Motor neuron (in vitro differentiated cells): ENCODE measurements around the gene TMPRSS4. TPM values are rescaled to one million over a fixed set of nuclear protein-coding genes. Genes with fewer than 3 reads are reported as not detected.

ENCODE experiments used
- ATAC-seq, 8 experiments: fragments of 200-7000 bp; cut with Tn5 transposase; replicated peaks in 6 of 8; 2 replicates each; pipeline ENCODE4 v1.8.0; 2021; ENCODE audit warnings: mild to moderate bottlenecking in 8 of 8, moderate library complexity in 8 of 8
- H3K27ac ChIP-seq, 2 donors: fragments of 250-450 bp; sonication (Bioruptor Pico); 2 replicates each; pipeline ENCODE4 v1.9.0; 2021; ENCODE audit warnings: antibody characterized with exemption in 2 of 2, mild to moderate bottlenecking in 2 of 2, moderate library complexity in 1 of 2
- H3K4me1 ChIP-seq, 2 donors: fragments of 250-450 bp; sonication (Bioruptor Pico); replicated peaks in 1 of 2; 2 replicates each; pipeline ENCODE4 v1.6.1; 2021; ENCODE audit warnings: antibody characterized with exemption in 2 of 2, mild to moderate bottlenecking in 2 of 2, moderate library complexity in 1 of 2
- H3K4me3 ChIP-seq, 5 donors: fragments of 250-450 bp; sonication (Bioruptor Pico); 2 replicates each; pipeline ENCODE4 v1.9.0; 2021; ENCODE audit warnings: antibody characterized with exemption in 5 of 5, mild to moderate bottlenecking in 5 of 5, moderate library complexity in 4 of 5
- WGBS, 10 experiments: fragments of 450-650 bp; shearing (Covaris generic); methylation state at CpG; one replicate each; pipeline ENCODE4 v1.0.0; 2022; 5-methylcytosine and 5-hydroxymethylcytosine counted together
- in situ Hi-C, 9 experiments: fragments of 400-800 bp; cut with MboI; loops; one replicate each; pipeline ENCODE4 v1.15.0; 2021; ENCODE audit warnings: low sequenced_read_pairs in 9 of 9, low pct_unique_long_range_greater_than_20kb in 2 of 9; ENCODE audit not compliant: unreplicated experiment in 9 of 9
- total RNA-seq, 8 experiments: library from RNA; unstranded; fragments of 300-600 nt; gene quantifications; 2 replicates each; pipeline versions ENCODE4 v1.2.3 to v1.2.4, GENCODE V29; 2022

The TMPRSS4 gene
- total RNA-seq, 8 experiments from 2014 or later, result 0.13 to 5.2 (median 0.88) TPM; not detected in 1

GRCh38 chr11:118136801-118137200 is 59.9 kb downstream of the TMPRSS4 start:
- peak in 2 of 8 experiments; percentile 48 to 72 for ATAC-seq

DNA sequence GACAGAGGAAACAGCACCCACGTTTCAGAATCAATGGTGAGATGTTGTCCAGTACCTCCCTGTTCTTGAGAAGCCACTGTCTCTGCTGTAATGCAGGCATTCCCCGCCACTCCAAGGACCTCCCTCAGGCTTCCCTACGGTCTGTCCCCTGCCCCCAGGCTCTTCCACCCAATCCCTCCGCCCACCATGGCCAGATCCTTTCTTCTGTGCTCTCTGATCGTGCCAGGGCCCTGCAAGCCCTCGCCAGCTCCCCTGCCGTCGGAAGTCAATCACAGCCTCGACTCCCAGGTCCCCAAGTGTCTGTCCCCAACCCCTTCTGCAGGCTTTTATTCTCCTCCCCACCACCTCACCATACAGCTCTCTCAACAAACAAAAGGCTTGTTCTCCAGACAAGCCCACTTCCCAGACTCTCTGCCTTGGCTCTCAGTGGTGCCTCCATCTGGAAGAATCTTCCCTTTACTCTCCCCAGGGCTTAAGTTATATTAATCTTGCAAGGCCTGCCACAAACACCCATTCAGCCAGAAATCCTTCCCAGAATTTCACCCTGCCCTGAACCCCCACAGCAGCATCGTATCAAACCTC is 62.1 kb downstream of the TMPRSS4 start:
- no peak for ATAC-seq
- Histone ChIP-seq H3K4me3 (no peak overlapping the region), H3K4me1 (no peaks in the 10 kb centered on the region), H3K27ac (no peak overlapping the region)
- in situ Hi-C loops, result no loop called here
- WGBS, 10 experiments, result 0 to 75% (median 39%) methylated on average over 1 to 3 of the region's 10 CpGs; no CpG with 5 or more reads in 2 of the 10 experiments

More at GRCh38 chr11:118136801-118137200, 59.9 kb downstream of the TMPRSS4 start:
- Histone ChIP-seq H3K27ac (no peak overlapping the region), H3K4me1 (no peaks in the 10 kb centered on the region), H3K4me3 (no peak overlapping the region)
- WGBS, 10 experiments, result 65 to 100% (median 100%) methylated on average over 1 to 5 of the region's 10 CpGs; no CpG with 5 or more reads in 7 of the 10 experiments
- in situ Hi-C loops, result no loop called here

- Histone ChIP-seq H3K4me1 (no peaks in the 10 kb centered on the region), H3K27ac (no peak overlapping the region), H3K4me3 (no peak overlapping the region)
- in situ Hi-C loops, result no loop called here
- 0 to 86% (median 48%) methylated on average over 1 of the region's 1 CpG; no CpG with 5 or more reads in 4 of the 10 experiments for WGBS, 10 experiments
- ATAC-seq, result no peak
Measured at GRCh38 chr11:118139578-118139977, 62.7 kb downstream of the TMPRSS4 start.

DNA sequence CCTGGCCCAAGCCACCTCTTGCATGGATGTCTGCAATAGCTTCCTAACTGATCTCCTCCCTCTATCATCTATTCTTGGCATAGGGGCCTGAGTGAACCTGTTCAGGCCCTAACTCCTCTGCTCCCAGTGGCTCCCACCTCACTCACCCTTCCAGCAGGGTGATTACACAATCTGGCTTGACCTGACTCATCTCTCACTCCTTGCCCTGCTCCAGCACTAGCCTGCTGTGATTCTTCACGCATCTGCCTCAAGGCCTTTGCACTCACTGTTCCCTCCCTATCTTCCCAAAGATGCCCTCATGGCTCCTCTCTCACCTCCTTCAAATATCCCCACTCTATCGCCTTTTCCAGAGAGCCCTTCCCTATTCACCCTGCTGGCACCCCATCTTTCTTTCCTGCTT is 65.2 kb downstream of the TMPRSS4 start:
- no peak overlapping the region for H3K4me3 ChIP-seq
- no peaks in the 10 kb centered on the region for H3K4me1 ChIP-seq
- WGBS, 10 experiments, result 0 to 83% (median 42%) methylated on average over 1 to 2 of the region's 2 CpGs
- ATAC-seq, result peak in 2 of 8 experiments; percentile 16 to 39
- in situ Hi-C loops, result no loop called here
- no peak overlapping the region for H3K27ac ChIP-seq

DNA sequence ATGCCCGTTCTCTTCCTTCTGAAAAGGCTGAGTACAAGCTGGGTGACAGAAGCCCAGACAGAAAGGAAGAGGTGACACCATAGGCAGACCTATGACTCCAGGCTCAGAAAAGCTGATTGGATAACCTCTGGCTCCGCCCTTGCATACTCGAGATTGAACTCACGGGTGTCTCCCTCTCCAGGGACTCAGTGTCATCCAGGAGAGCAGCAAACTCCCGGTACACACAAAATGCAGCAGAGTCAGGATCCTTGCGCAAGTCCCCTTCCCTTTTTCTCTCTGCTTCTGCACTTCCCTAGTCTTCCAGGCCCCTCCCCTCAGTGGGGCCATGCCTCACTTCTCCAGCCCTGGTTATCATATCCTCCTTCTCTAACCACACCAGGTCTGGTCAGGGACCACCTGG is 65.9 kb downstream of the TMPRSS4 start:
- WGBS, 10 experiments, result 0 to 31% (median 20%) methylated on average over 2 to 6 of the region's 6 CpGs; no CpG with 5 or more reads in 3 of the 10 experiments
- no peak for ATAC-seq
- in situ Hi-C loops, result no loop called here
- Histone ChIP-seq H3K4me3 (no peak overlapping the region), H3K27ac (no peak overlapping the region), H3K4me1 (no peaks in the 10 kb centered on the region)

DNA sequence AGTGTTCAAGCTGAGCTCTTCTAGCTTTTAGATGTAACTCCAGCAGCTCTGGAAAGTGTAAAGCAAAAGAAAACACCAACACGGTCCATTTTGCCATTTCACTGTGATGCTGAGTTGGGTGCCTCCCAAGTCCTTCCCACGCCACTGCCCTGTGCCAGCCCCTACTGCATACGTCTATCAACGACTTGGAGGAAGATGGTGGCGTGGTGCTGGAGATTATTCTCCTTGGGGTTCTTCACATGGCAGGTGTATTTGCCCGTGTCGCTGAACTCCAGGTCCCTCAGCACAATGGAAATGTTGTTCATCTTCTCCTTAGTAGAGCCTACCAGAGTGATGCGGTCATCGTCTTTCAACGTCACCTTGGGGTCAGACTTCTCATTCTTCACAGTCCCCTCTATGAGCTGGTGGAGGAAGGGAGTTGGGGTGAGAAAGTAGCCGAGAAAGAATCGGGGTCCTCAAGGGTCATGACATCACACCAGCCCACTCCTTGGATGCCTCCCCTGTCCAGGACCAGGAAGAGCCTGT is 66.8 kb downstream of the TMPRSS4 start:
- no peak for ATAC-seq
- no peaks in the 10 kb centered on the region for H3K4me1 ChIP-seq
- WGBS, 10 experiments, result 26 to 87% (median 60%) methylated on average over 2 to 7 of the region's 12 CpGs; no CpG with 5 or more reads in 3 of the 10 experiments
- in situ Hi-C loops, result no loop called here
- no peak overlapping the region for H3K27ac ChIP-seq
- no peak overlapping the region for H3K4me3 ChIP-seq

- Histone ChIP-seq H3K27ac (no peak overlapping the region), H3K4me3 (peak overlapping the region in 1 of 5 donors; percentile 49), H3K4me1 (no peaks in the 10 kb centered on the region)
- 4 to 70% (median 61%) methylated on average over 2 to 12 of the region's 20 CpGs for WGBS, 10 experiments
- ATAC-seq, result no peak
- in situ Hi-C loops, result no loop called here
Measured at GRCh38 chr11:118144301-118145268, 67.7 kb downstream of the TMPRSS4 start.

GRCh38 chr11:118145285-118146227 is 68.7 kb downstream of the TMPRSS4 start:
- no peak overlapping the region for H3K27ac ChIP-seq
- peak; percentile 79 to 95 (median 90) for ATAC-seq
- 0 to 3% (median 0%) methylated on average over 1 to 9 of the region's 78 CpGs; no CpG with 5 or more reads in 6 of the 10 experiments for WGBS, 10 experiments
- peak overlapping the region; percentile 46 to 68 (median 49) for H3K4me3 ChIP-seq
- no peaks in the 10 kb centered on the region for H3K4me1 ChIP-seq
- in situ Hi-C loops, result no loop called here

DNA sequence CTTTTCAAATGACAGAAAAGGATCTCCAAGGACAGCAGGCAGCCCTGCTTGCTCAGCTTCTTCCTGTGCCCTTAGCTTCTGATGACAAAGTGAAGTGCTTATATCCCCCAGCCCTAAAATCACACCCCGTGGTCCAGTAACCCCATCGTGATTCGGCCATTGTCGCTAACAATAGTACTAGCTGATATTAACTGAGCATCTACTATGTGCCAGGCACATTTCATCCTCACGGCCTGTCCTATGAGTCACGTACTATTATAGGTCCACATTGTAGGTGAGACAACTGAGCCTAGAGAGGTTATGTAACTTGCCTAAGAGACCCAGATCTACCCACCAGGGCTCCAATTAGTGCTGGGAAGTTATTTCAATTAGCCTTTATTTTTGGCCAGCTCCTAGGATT is 69.7 kb downstream of the TMPRSS4 start:
- in situ Hi-C loops, result no loop called here
- no peak for ATAC-seq
- 73 to 100% (median 90%) methylated on average over 1 to 6 of the region's 6 CpGs; no CpG with 5 or more reads in 3 of the 10 experiments for WGBS, 10 experiments
- Histone ChIP-seq H3K4me3 (no peak overlapping the region), H3K4me1 (no peaks in the 10 kb centered on the region), H3K27ac (no peak overlapping the region)

DNA sequence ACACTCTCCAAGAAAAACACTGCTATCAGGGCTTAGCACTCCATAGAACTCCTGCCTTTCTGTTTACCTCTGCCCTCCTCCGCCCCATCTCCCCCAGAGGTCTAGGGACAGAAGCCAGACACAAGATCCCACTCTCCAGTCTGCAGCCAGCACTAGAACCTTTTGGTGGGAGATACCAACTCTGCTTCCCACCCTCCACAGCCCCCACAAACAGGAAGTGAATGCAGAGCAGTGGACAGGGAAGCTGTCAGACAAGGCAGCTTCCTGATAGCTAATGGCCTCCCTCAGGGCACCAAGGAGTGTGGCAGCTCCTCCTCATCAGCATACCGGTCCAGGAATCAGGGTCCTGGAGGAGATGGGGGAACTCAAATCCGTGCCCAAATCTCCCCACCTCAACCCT is 70.6 kb downstream of the TMPRSS4 start:
- in situ Hi-C loops, result no loop called here
- WGBS, 10 experiments, result 29 to 100% (median 50%) methylated on average over 1 to 3 of the region's 3 CpGs; no CpG with 5 or more reads in 5 of the 10 experiments
- Histone ChIP-seq H3K27ac (no peak overlapping the region), H3K4me3 (no peak overlapping the region), H3K4me1 (peaks cover 0 to 4% of the 10 kb centered on the region in 2 donors)
- ATAC-seq, result no peak

GRCh38 chr11:118148240-118148639 is 71.4 kb downstream of the TMPRSS4 start:
- peaks cover 0 to 4% of the 10 kb centered on the region in 2 donors for H3K4me1 ChIP-seq
- in situ Hi-C loops, result no loop called here
- 0 to 80% (median 42%) methylated on average over 1 to 2 of the region's 8 CpGs; no CpG with 5 or more reads in 5 of the 10 experiments for WGBS, 10 experiments

GRCh38 chr11:118148856-118149255 is 72.0 kb downstream of the TMPRSS4 start:
- Histone ChIP-seq H3K27ac (no peak overlapping the region), H3K4me3 (no peak overlapping the region), H3K4me1 (peaks cover 0 to 4% of the 10 kb centered on the region in 2 donors)
- in situ Hi-C loops, result no loop called here
- no peak for ATAC-seq
- WGBS, 10 experiments, result 45 to 88% (median 76%) methylated on average over 1 to 2 of the region's 2 CpGs; no CpG with 5 or more reads in 4 of the 10 experiments

More at GRCh38 chr11:118148240-118148639, 71.4 kb downstream of the TMPRSS4 start:
- ATAC-seq, result no peak
- no peak overlapping the region for H3K4me3 ChIP-seq
- no peak overlapping the region for H3K27ac ChIP-seq
